Nephron progenitor cell (in vitro differentiated cells): ENCODE measurements around the gene PSMD13.

Experiments used
- DNase-seq: peaks from one replicate; pipeline ENCODE4 v3.0.0; 2021
- H3K27ac Mint-ChIP-seq: 2 replicates; pipeline ENCODE4 v1.8.0; 2021; ENCODE audit warnings: mild to moderate bottlenecking, moderate library complexity, mixed read lengths
- H3K27me3 Mint-ChIP-seq: 2 replicates; pipeline ENCODE4 v1.8.0; 2021; ENCODE audit warnings: mild to moderate bottlenecking, low read depth, mixed read lengths; ENCODE audit not compliant: poor library complexity
- H3K36me3 Mint-ChIP-seq: 2 replicates; pipeline ENCODE4 v1.8.0; 2021; ENCODE audit warnings: low read depth, mixed read lengths
- H3K4me1 Mint-ChIP-seq: 2 replicates; pipeline ENCODE4 v1.8.0; 2021; ENCODE audit warnings: mixed read lengths
- H3K4me3 Mint-ChIP-seq: 2 replicates; pipeline ENCODE4 v1.8.0; 2021; ENCODE audit warnings: mild to moderate bottlenecking, moderate library complexity, mixed read lengths
- H3K9me3 Mint-ChIP-seq: 2 replicates; pipeline ENCODE4 v1.8.0; 2021; ENCODE audit warnings: mild to moderate bottlenecking, moderate library complexity, mixed read lengths
- CTCF ChIP-seq: fragments of 200-600 bp; sonication (generic); IDR thresholded peaks from 2 replicates; pipeline ENCODE4 v1.5.0; 2021; ENCODE audit warnings: antibody characterized with exemption

PSMD13 gene

GRCh38 chr11:279040-279965, 42.5 kb downstream of the PSMD13 start:
- peaks cover 3% of the 10 kb centered on the region for H3K36me3 Mint-ChIP-seq
- TF ChIP-seq CTCF = no peak
- peaks cover 29% of the 10 kb centered on the region for H3K9me3 Mint-ChIP-seq
- no peak overlapping the region for H3K27ac Mint-ChIP-seq
- no peak overlapping the region for H3K4me3 Mint-ChIP-seq
- peaks cover 39% of the 10 kb centered on the region for H3K4me1 Mint-ChIP-seq
- H3K27me3 Mint-ChIP-seq = peaks cover 2% of the 10 kb centered on the region
- no peak for DNase-seq

DNA sequence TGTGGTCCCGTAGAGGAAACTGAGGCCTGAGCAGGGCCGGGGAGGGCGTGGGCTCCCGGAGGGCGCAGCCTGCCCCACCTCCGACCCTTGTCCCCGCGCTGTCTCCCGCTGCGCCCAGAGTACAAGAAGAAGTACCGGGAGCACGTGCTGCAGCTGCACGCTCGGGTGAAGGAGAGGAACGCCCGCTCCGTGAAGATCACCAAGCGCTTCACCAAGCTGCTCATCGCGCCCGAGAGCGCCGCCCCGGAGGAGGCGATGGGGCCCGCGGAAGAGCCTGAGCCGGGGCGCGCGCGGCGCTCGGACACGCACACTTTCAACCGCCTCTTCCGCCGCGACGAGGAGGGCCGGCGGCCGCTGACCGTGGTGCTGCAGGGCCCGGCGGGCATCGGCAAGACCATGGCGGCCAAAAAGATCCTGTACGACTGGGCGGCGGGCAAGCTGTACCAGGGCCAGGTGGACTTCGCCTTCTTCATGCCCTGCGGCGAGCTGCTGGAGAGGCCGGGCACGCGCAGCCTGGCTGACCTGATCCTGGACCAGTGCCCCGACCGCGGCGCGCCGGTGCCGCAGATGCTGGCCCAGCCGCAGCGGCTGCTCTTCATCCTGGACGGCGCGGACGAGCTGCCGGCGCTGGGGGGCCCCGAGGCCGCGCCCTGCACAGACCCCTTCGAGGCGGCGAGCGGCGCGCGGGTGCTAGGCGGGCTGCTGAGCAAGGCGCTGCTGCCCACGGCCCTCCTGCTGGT, 43.4 kb downstream of the PSMD13 start:
- peaks cover 25% of the 10 kb centered on the region for H3K9me3 Mint-ChIP-seq
- peaks cover 3% of the 10 kb centered on the region for H3K36me3 Mint-ChIP-seq
- no peak for TF ChIP-seq CTCF
- H3K27me3 Mint-ChIP-seq = peaks cover 2% of the 10 kb centered on the region
- no peak for DNase-seq
- H3K4me1 Mint-ChIP-seq = peaks cover 44% of the 10 kb centered on the region
- H3K4me3 Mint-ChIP-seq = no peak overlapping the region
- H3K27ac Mint-ChIP-seq = no peak overlapping the region

DNA sequence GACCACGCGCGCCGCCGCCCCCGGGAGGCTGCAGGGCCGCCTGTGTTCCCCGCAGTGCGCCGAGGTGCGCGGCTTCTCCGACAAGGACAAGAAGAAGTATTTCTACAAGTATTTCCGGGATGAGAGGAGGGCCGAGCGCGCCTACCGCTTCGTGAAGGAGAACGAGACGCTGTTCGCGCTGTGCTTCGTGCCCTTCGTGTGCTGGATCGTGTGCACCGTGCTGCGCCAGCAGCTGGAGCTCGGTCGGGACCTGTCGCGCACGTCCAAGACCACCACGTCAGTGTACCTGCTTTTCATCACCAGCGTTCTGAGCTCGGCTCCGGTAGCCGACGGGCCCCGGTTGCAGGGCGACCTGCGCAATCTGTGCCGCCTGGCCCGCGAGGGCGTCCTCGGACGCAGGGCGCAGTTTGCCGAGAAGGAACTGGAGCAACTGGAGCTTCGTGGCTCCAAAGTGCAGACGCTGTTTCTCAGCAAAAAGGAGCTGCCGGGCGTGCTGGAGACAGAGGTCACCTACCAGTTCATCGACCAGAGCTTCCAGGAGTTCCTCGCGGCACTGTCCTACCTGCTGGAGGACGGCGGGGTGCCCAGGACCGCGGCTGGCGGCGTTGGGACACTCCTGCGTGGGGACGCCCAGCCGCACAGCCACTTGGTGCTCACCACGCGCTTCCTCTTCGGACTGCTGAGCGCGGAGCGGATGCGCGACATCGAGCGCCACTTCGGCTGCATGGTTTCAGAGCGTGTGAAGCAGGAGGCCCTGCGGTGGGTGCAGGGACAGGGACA, 44.1 kb downstream of the PSMD13 start:
- TF ChIP-seq CTCF = no peak
- Mint-ChIP-seq H3K4me1 (peaks cover 51% of the 10 kb centered on the region), H3K9me3 (peaks cover 20% of the 10 kb centered on the region), H3K27ac (no peak overlapping the region), H3K36me3 (peaks cover 3% of the 10 kb centered on the region), H3K27me3 (peaks cover 2% of the 10 kb centered on the region), H3K4me3 (no peak overlapping the region)
- DNase-seq = no peak

DNA sequence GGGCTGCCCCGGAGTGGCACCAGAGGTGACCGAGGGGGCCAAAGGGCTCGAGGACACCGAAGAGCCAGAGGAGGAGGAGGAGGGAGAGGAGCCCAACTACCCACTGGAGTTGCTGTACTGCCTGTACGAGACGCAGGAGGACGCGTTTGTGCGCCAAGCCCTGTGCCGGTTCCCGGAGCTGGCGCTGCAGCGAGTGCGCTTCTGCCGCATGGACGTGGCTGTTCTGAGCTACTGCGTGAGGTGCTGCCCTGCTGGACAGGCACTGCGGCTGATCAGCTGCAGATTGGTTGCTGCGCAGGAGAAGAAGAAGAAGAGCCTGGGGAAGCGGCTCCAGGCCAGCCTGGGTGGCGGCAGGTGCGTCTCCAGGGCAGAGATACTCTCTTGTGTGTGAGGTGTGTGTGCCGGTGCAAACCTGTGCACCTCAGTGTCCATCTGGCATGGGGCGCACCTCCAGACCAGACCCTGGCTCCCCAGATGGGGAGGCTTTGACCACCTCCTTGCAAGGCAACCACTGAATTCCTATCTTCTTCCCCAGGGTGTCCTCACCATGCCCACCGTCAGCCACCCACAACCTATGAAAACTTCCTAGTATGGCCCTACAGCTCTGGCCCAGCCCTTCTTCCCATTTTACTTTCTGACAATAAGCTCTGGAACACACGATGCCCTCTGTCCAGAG, 44.8 kb downstream of the PSMD13 start:
- Mint-ChIP-seq H3K4me3 (no peak overlapping the region), H3K36me3 (peaks cover 3% of the 10 kb centered on the region), H3K9me3 (peaks cover 13% of the 10 kb centered on the region), H3K27me3 (peaks cover 7% of the 10 kb centered on the region), H3K27ac (peak overlapping the region; percentile 21), H3K4me1 (peaks cover 56% of the 10 kb centered on the region)
- DNase-seq = no peak
- TF ChIP-seq CTCF = no peak

DNA sequence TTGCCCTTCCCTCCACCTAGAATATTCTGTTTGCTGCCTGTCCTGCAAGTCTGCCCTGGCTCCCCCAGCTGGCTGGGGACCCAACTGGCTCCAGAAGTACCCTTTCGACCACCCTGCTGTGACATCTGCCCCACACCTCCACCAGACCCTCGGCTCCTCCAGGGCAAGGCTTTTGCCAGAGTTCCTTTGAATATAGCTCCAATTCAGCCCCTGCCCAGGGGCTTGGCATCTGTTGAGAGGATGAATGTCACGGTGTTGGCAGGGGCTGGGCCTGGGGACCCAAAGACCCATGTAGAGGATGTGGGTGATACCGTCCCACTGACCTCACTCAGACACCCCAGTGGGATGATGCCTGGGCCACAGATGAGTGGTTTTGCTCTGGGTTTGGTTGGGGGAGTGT, 45.4 kb downstream of the PSMD13 start:
- Mint-ChIP-seq H3K27ac (peak overlapping the region; percentile 21), H3K36me3 (peaks cover 3% of the 10 kb centered on the region), H3K4me3 (no peak overlapping the region), H3K4me1 (peaks cover 61% of the 10 kb centered on the region), H3K27me3 (peaks cover 7% of the 10 kb centered on the region), H3K9me3 (peaks cover 8% of the 10 kb centered on the region)
- no peak for TF ChIP-seq CTCF
- no peak for DNase-seq
